ENCODE measurements around the gene RARRES2.

DNA sequence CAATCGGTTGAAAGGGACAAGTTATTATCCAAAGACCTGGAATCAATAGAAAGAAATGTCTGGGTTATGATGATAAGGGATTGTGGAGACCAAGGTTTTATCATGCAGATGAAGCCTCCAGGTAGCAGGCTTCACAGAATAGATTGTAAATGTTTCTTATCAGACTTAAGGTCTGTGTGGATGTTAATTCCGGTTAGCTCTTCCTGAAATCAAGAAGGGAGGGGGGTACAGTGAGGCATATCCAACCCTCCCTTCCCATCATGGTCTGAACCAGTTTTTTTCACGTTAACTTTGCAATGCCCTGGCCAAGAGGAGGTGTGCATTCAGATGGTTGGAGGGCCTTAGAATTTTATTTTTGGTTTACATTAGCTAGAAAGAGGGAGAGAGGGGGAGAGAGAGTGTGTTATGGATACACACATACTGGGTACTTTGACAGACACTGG lies 28.0 kb downstream of the RARRES2 start:
- TF ChIP-seq, protein P1, sequence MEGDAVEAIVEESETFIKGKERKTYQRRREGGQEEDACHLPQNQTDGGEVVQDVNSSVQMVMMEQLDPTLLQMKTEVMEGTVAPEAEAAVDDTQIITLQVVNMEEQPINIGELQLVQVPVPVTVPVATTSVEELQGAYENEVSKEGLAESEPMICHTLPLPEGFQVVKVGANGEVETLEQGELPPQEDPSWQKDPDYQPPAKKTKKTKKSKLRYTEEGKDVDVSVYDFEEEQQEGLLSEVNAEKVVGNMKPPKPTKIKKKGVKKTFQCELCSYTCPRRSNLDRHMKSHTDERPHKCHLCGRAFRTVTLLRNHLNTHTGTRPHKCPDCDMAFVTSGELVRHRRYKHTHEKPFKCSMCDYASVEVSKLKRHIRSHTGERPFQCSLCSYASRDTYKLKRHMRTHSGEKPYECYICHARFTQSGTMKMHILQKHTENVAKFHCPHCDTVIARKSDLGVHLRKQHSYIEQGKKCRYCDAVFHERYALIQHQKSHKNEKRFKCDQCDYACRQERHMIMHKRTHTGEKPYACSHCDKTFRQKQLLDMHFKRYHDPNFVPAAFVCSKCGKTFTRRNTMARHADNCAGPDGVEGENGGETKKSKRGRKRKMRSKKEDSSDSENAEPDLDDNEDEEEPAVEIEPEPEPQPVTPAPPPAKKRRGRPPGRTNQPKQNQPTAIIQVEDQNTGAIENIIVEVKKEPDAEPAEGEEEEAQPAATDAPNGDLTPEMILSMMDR (optimal IDR thresholded peaks at IDR 0.05 in 1 of 3, IDR thresholded peaks at IDR 0.05 in 1 of 3, conservative IDR thresholded peaks at IDR 0.05 in 1 of 3; ENCODE audit: extremely low read depth in 1 of 3, insufficient read depth in 2 of 3, low read length in 3 of 3): no peak
- TF ChIP-seq EZH2 (IDR thresholded peaks at IDR 0.05; ENCODE audit: low read length): no peak
